ENCODE results near the gene ETS2.

The ETS2 gene

GRCh38 chr21:38838598-38839327 is 33.0 kb downstream of the ETS2 start:
- H3K27me3 ChIP-seq (ENCODE audit: insufficient read depth, poor library complexity, severe bottlenecking) = no peaks in the 10 kb centered on the region
- TF ChIP-seq GABPA (IDR thresholded peaks at IDR 0.05; ENCODE audit: low read depth) (no peak), SPI1 (IDR thresholded peaks at IDR 0.05; ENCODE audit: borderline replicate concordance, low read depth) (no peak), REST (IDR thresholded peaks at IDR 0.05; ENCODE audit: insufficient replicate concordance, low read depth) (no peak), POLR2AphosphoS5 (IDR thresholded peaks at IDR 0.05; ENCODE audit: low read depth) (no peak), CTCF (IDR thresholded peaks at IDR 0.05; ENCODE audit: insufficient read depth, low read length) (no peak)
- H3K27ac ChIP-seq (replicated peaks) = no peak overlapping the region
- H3K4me3 ChIP-seq (replicated peaks; ENCODE audit: insufficient read depth, low read length) = no peak overlapping the region
- DNase-seq (ENCODE audit: low read depth in 1 of 2, low spot score in 1 of 2) = no peak

GRCh38 chr21:38839328-38840286 is 33.9 kb downstream of the ETS2 start:
- H3K27me3 ChIP-seq (ENCODE audit: insufficient read depth, poor library complexity, severe bottlenecking) = no peaks in the 10 kb centered on the region
- DNase-seq (ENCODE audit: low read depth in 1 of 2, low spot score in 1 of 2) = no peak
- no peak for TF ChIP-seq SPI1 (IDR thresholded peaks at IDR 0.05; ENCODE audit: borderline replicate concordance, low read depth)
- TF ChIP-seq CTCF (IDR thresholded peaks at IDR 0.05; ENCODE audit: insufficient read depth, low read length) = no peak
- no peak for TF ChIP-seq POLR2AphosphoS5 (IDR thresholded peaks at IDR 0.05; ENCODE audit: low read depth)
- no peak for TF ChIP-seq GABPA (IDR thresholded peaks at IDR 0.05; ENCODE audit: low read depth)
- TF ChIP-seq REST (IDR thresholded peaks at IDR 0.05; ENCODE audit: insufficient replicate concordance, low read depth) = no peak
- H3K4me3 ChIP-seq (replicated peaks; ENCODE audit: insufficient read depth, low read length) = no peak overlapping the region
- no peak overlapping the region for H3K27ac ChIP-seq (replicated peaks)

GRCh38 chr21:38840456-38841300 is 34.9 kb downstream of the ETS2 start:
- no peak overlapping the region for H3K4me3 ChIP-seq (replicated peaks; ENCODE audit: insufficient read depth, low read length)
- no peak overlapping the region for H3K27ac ChIP-seq (replicated peaks)
- DNase-seq (ENCODE audit: low read depth in 1 of 2, low spot score in 1 of 2) = no peak
- no peak for TF ChIP-seq REST (IDR thresholded peaks at IDR 0.05; ENCODE audit: insufficient replicate concordance, low read depth)
- TF ChIP-seq CTCF (IDR thresholded peaks at IDR 0.05; ENCODE audit: insufficient read depth, low read length) = no peak
- TF ChIP-seq POLR2AphosphoS5 (IDR thresholded peaks at IDR 0.05; ENCODE audit: low read depth) = no peak
- no peak for TF ChIP-seq GABPA (IDR thresholded peaks at IDR 0.05; ENCODE audit: low read depth)
- TF ChIP-seq SPI1 (IDR thresholded peaks at IDR 0.05; ENCODE audit: borderline replicate concordance, low read depth) = no peak
- no peaks in the 10 kb centered on the region for H3K27me3 ChIP-seq (ENCODE audit: insufficient read depth, poor library complexity, severe bottlenecking)
